SIG-M5 (cell line): ENCODE data around the gene MYT1.
"Not testable (repeated sequence)": the region's sequence is repeated elsewhere in the genome, so short reads cannot be mapped to it uniquely, and the experiment has no call there.

ENCODE experiments used
- DNase-seq: peaks from one replicate; lab custom pipeline; 2025; lab: John Stamatoyannopoulos, UW

Gene MYT1

GRCh38 chr20:64169091-64169560 is 4.9 kb downstream of the MYT1 start:
- no peak for DNase-seq

GRCh38 chr20:64171211-64171610 is 7.0 kb downstream of the MYT1 start:
- no peak for DNase-seq

GRCh38 chr20:64173116-64173515 is 8.9 kb downstream of the MYT1 start:
- no peak for DNase-seq

- no peak for DNase-seq
Observed at GRCh38 chr20:64176551-64176950, 12.3 kb downstream of the MYT1 start.

GRCh38 chr20:64176971-64177370 is 12.7 kb downstream of the MYT1 start:
- no peak for DNase-seq

GRCh38 chr20:64177384-64177783 is 13.1 kb downstream of the MYT1 start:
- DNase-seq = no peak

GRCh38 chr20:64177787-64178186 is 13.5 kb downstream of the MYT1 start:
- no peak for DNase-seq

- not testable (repeated sequence) for DNase-seq
Observed at GRCh38 chr20:64178925-64179324, 14.7 kb downstream of the MYT1 start.

- no peak for DNase-seq
Observed at GRCh38 chr20:64179805-64180204, 15.6 kb downstream of the MYT1 start.

- DNase-seq = no peak
Observed at GRCh38 chr20:64180673-64181072, 16.4 kb downstream of the MYT1 start.

- no peak for DNase-seq
Observed at GRCh38 chr20:64181391-64181790, 17.1 kb downstream of the MYT1 start.

GRCh38 chr20:64182146-64182865 is 18.1 kb downstream of the MYT1 start:
- DNase-seq = no peak

GRCh38 chr20:64183313-64183712 is 19.1 kb downstream of the MYT1 start:
- DNase-seq = no peak

GRCh38 chr20:64184795-64185194 is 20.5 kb downstream of the MYT1 start:
- no peak for DNase-seq

- no peak for DNase-seq
Observed at GRCh38 chr20:64185276-64185900, 21.1 kb downstream of the MYT1 start.

GRCh38 chr20:64186071-64186598 is 21.9 kb downstream of the MYT1 start:
- DNase-seq = no peak

GRCh38 chr20:64187213-64187612 is 23.0 kb downstream of the MYT1 start:
- DNase-seq = not testable (repeated sequence)

- DNase-seq = no peak
Observed at GRCh38 chr20:64188091-64188490, 23.8 kb downstream of the MYT1 start.

GRCh38 chr20:64188682-64189529 is 24.7 kb downstream of the MYT1 start:
- DNase-seq = no peak

GRCh38 chr20:64189530-64189966 is 25.3 kb downstream of the MYT1 start:
- no peak for DNase-seq

GRCh38 chr20:64189986-64190385 is 25.7 kb downstream of the MYT1 start:
- DNase-seq = no peak

- no peak for DNase-seq
Observed at GRCh38 chr20:64191002-64191401, 26.8 kb downstream of the MYT1 start.
